HL-60/S4 treated with retinoic acid at 250 ng/mL for 4 days and 3 days (cell line): ENCODE measurements around the gene SFXN5.

ENCODE experiments used
- in situ Hi-C: fragments of 300-500 bp; cut with MboI; formaldehyde crosslinking; loops from 2 replicates; pipeline ENCODE4 v1.7.0; 2022; ENCODE audit warnings: low sequenced_read_pairs

SFXN5 gene

GRCh38 chr2:72981536-72981935, 90.0 kb downstream of the SFXN5 start:
- in situ Hi-C loops: no loop called here

- in situ Hi-C loops: no loop called here
These were observed 90.8 kb downstream of the SFXN5 start for GRCh38 chr2:72980535-72981217.

- in situ Hi-C loops: no loop called here
These were observed 91.6 kb downstream of the SFXN5 start for GRCh38 chr2:72979896-72980295.

GRCh38 chr2:72975017-72975416, 96.5 kb downstream of the SFXN5 start:
- in situ Hi-C loops: no loop called here

GRCh38 chr2:72974436-72974754, 97.1 kb downstream of the SFXN5 start:
- in situ Hi-C loops: no loop called here

GRCh38 chr2:72973566-72974435, 97.7 kb downstream of the SFXN5 start:
- in situ Hi-C loops: no loop called here

- in situ Hi-C loops: no loop called here
These were observed 98.4 kb downstream of the SFXN5 start for GRCh38 chr2:72973137-72973535.

- in situ Hi-C loops: no loop called here
These were observed 99.0 kb downstream of the SFXN5 start for GRCh38 chr2:72972352-72973136.

- in situ Hi-C loops: no loop called here
These were observed 100.5 kb downstream of the SFXN5 start for GRCh38 chr2:72971036-72971435.

- in situ Hi-C loops: no loop called here
These were observed 101.8 kb downstream of the SFXN5 start for GRCh38 chr2:72969706-72970105.

- in situ Hi-C loops: no loop called here
These were observed 103.2 kb downstream of the SFXN5 start for GRCh38 chr2:72968286-72968685.

GRCh38 chr2:72965770-72966450, 105.6 kb downstream of the SFXN5 start:
- in situ Hi-C loops: no loop called here

- in situ Hi-C loops: no loop called here
These were observed 106.5 kb downstream of the SFXN5 start for GRCh38 chr2:72965016-72965415.

- in situ Hi-C loops: no loop called here
These were observed 107.4 kb downstream of the SFXN5 start for GRCh38 chr2:72964146-72964525.

GRCh38 chr2:72963423-72964145, 107.9 kb downstream of the SFXN5 start:
- in situ Hi-C loops: no loop called here

GRCh38 chr2:72962911-72963310, 108.6 kb downstream of the SFXN5 start:
- in situ Hi-C loops: no loop called here

GRCh38 chr2:72961853-72962468, 109.6 kb downstream of the SFXN5 start:
- in situ Hi-C loops: no loop called here

- in situ Hi-C loops: no loop called here
These were observed 110.3 kb downstream of the SFXN5 start for GRCh38 chr2:72961036-72961720.
